Esophagus muscularis mucosa (tissue), 4 donors: ENCODE measurements around the gene NEB. TPM values are rescaled to one million over a fixed set of nuclear protein-coding genes. Genes with fewer than 3 reads are reported as not detected.

Source experiments
- DNase-seq: peaks from one replicate; pipeline ENCODE4 v3.0.0-alpha.2; 2017; ENCODE audit errors: extremely low spot score
- H3K27ac ChIP-seq, 4 donors: fragments of 200-600 bp; sonication (generic); replicated peaks in 1 of 4; 1 replicate in 3 of 4; 2 replicates in 1 of 4; pipeline ENCODE4 v1.5.1; 2016 to 2019; ENCODE audit warnings: mild to moderate bottlenecking in 1 of 4
- H3K27me3 ChIP-seq, 4 donors: fragments of 200-600 bp; sonication (generic); one replicate each; pipeline versions ENCODE4 v1.5.1 to v1.6.0; 2016 to 2019
- H3K36me3 ChIP-seq, 4 donors: fragments of 200-600 bp; sonication (generic); one replicate each; pipeline ENCODE4 v1.5.1; 2016 to 2019
- H3K4me1 ChIP-seq, 4 donors: fragments of 200-600 bp; sonication (generic); one replicate each; pipeline ENCODE4 v1.5.1; 2016 to 2019
- H3K4me3 ChIP-seq, 4 donors: fragments of 200-600 bp; sonication (generic); 1 replicate in 2 of 4; 2 replicates in 2 of 4; pipeline ENCODE4 v1.5.1; 2016 to 2019; ENCODE audit warnings: mild to moderate bottlenecking in 4 of 4, moderate library complexity in 1 of 4
- H3K9me3 ChIP-seq, 4 donors: fragments of 200-600 bp; sonication (generic); 1 replicate in 3 of 4; 2 replicates in 1 of 4; pipeline ENCODE4 v1.5.1; 2016 to 2019
- EP300 ChIP-seq: sonication (generic); formaldehyde crosslinking; IDR thresholded peaks from one replicate; pipeline ENCODE4 v1.6.1; 2017; ENCODE audit warnings: antibody characterized with exemption
- POLR2A ChIP-seq: fragments of 450-650 bp; IDR thresholded peaks from one replicate; pipeline ENCODE4 v1.6.1; 2017; ENCODE audit warnings: antibody characterized with exemption, moderate library complexity, mild to moderate bottlenecking, low read depth
- POLR2AphosphoS5 ChIP-seq, 2 donors: sonication (generic); formaldehyde crosslinking; IDR thresholded peaks; one replicate each; pipeline ENCODE4 v1.6.1; 2017; ENCODE audit warnings: antibody characterized with exemption in 2 of 2
- WGBS: methylation state at CpG from one replicate; pipeline ENCODE4 v1.1.5; 2018; 5-methylcytosine and 5-hydroxymethylcytosine counted together
- intact Hi-C: fragments of 100-400 bp; cut with DNase I; formaldehyde crosslinking; loops from one replicate; pipeline ENCODE4 v1.15.1; 2023
- total RNA-seq, 4 donors: library from RNA; depleted of rRNA; stranded (reverse); fragments of >200 nt; gene quantifications; one replicate each; pipeline versions ENCODE4 v1.1.0 to v1.2.1, GENCODE V29; 2016
- TF ChIP-seq, protein P1 (sequence below), 3 experiments: fragments of 200-600 bp in 2 of 3; fragments of 450-650 bp in 1 of 3; sonication (generic) in 2 of 3; IDR thresholded peaks; one replicate each; pipeline ENCODE4 v1.5.1; 2017 to 2019; ENCODE audit warnings: antibody characterized with exemption in 3 of 3, mild to moderate bottlenecking in 2 of 3, moderate library complexity in 1 of 3

Gene NEB
- total RNA-seq, 4 donors from 2014 or later, result 0.23 to 0.84 (median 0.54) TPM

DNA sequence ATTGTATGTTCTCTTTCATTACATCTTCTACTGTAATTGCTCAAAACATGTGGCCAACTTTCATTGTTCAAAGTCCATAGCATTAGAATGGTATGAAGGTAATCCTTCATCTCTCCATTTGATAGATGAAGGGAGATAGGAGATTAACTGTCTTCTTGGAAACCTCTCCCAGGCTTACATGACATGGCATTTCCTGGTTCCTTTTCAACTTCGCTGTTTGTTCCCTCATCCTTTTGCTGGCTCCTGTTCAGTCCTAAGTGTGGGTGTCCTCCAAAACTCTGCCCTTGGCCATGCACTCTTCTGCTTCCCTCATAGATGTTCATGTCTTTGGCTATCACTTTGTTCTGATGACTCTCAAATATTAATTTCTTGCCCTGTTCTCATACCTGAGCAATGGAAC lies 13.8 kb downstream of the NEB start:
- Histone ChIP-seq H3K27ac (no peak overlapping the region), H3K4me1 (no peaks in the 10 kb centered on the region), H3K36me3 (no peaks in the 10 kb centered on the region), H3K27me3 (no peaks in the 10 kb centered on the region), H3K4me3 (no peak overlapping the region), H3K9me3 (no peaks in the 10 kb centered on the region)
- WGBS, result 59% methylated on average over 1 of the region's 1 CpG
- no peak for DNase-seq
- no peak for TF ChIP-seq EP300
- TF ChIP-seq, protein P1, sequence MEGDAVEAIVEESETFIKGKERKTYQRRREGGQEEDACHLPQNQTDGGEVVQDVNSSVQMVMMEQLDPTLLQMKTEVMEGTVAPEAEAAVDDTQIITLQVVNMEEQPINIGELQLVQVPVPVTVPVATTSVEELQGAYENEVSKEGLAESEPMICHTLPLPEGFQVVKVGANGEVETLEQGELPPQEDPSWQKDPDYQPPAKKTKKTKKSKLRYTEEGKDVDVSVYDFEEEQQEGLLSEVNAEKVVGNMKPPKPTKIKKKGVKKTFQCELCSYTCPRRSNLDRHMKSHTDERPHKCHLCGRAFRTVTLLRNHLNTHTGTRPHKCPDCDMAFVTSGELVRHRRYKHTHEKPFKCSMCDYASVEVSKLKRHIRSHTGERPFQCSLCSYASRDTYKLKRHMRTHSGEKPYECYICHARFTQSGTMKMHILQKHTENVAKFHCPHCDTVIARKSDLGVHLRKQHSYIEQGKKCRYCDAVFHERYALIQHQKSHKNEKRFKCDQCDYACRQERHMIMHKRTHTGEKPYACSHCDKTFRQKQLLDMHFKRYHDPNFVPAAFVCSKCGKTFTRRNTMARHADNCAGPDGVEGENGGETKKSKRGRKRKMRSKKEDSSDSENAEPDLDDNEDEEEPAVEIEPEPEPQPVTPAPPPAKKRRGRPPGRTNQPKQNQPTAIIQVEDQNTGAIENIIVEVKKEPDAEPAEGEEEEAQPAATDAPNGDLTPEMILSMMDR (IDR thresholded peaks at IDR 0.05), result no peak
- intact Hi-C loops, result no loop called here

DNA sequence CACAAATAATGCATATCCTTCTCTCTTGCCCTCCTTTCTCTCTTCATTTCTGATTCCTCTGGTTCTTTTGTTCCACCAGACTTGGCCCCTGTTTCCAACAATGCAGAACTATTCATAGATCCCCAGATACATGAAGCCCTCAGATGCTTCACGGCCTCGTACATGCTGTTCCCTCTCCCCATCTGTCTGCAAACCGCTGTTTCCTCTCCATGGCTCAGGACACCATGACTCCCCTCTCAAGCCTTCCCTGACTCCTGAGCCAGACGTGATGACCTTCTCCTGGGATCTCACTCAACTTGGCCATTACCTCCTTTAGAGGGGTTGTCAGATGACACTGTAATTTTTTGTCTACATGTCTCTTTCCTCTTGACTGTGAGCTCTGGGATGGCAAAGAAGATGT lies 15.5 kb downstream of the NEB start:
- no peak for DNase-seq
- Histone ChIP-seq H3K9me3 (no peaks in the 10 kb centered on the region), H3K4me1 (no peaks in the 10 kb centered on the region), H3K36me3 (no peaks in the 10 kb centered on the region), H3K27ac (no peak overlapping the region), H3K27me3 (no peaks in the 10 kb centered on the region), H3K4me3 (no peak overlapping the region)
- 91% methylated on average over 4 of the region's 4 CpGs for WGBS
- TF ChIP-seq EP300 (no peak), POLR2A (no peak), POLR2AphosphoS5 (IDR thresholded peaks at IDR 0.05) (no peak)
- TF ChIP-seq, protein P1 (IDR thresholded peaks at IDR 0.05), result no peak
- intact Hi-C loops, result no loop called here

DNA sequence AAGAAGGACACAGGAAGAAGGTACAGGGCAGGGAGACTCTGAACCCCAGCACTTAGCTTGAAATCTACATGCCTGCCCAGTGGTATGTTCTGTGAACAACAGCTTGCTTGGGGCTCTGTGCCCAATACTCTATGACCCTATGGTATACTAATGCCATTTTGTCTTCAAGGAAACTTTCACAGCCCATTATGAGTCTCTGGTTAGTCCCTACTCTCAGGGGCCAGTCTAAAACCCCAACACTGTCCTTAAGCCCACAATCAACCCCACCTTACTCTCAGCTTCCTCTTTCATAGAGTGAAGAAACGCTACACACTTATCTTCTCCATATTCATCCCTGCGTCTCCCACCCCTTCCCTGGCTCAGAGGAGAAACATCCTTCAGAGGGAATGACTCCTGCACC lies 16.0 kb downstream of the NEB start:
- intact Hi-C loops, result no loop called here
- Histone ChIP-seq H3K27me3 (no peaks in the 10 kb centered on the region), H3K36me3 (no peaks in the 10 kb centered on the region), H3K27ac (no peak overlapping the region), H3K4me1 (no peaks in the 10 kb centered on the region), H3K9me3 (no peaks in the 10 kb centered on the region), H3K4me3 (no peak overlapping the region)
- TF ChIP-seq, protein P1 (IDR thresholded peaks at IDR 0.05), result no peak
- no peak for TF ChIP-seq POLR2AphosphoS5 (IDR thresholded peaks at IDR 0.05)
- TF ChIP-seq POLR2A, result no peak
- TF ChIP-seq EP300, result no peak
- 96% methylated on average over 2 of the region's 2 CpGs for WGBS
- no peak for DNase-seq

DNA sequence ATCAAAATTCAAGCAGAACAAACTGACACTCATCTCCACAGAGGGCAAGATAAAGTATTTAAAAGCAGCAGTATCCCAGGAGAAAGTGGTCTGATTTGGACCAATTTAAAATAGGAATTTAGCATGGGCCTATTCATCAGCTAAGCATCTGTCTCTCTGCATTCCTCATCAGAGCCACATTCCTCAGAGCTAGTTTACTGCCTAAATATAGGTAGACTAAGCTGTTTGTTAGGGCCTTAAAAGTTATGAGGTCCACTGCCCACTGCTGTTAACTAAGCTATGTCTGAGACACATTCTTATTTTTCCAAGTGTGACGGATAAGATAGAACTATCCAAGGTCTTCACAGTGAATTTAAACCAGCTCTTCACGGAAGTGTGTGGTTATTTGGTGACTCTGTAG lies 17.6 kb downstream of the NEB start:
- no peak overlapping the region for H3K27ac ChIP-seq
- WGBS, result 96% methylated on average over 2 of the region's 2 CpGs
- no peaks in the 10 kb centered on the region for H3K4me1 ChIP-seq
- intact Hi-C loops, result no loop called here
- no peaks in the 10 kb centered on the region for H3K9me3 ChIP-seq
- TF ChIP-seq EP300 (no peak), POLR2AphosphoS5 (IDR thresholded peaks at IDR 0.05) (no peak), POLR2A (no peak)
- TF ChIP-seq, protein P1 (IDR thresholded peaks at IDR 0.05), result no peak
- H3K36me3 ChIP-seq, result no peaks in the 10 kb centered on the region
- no peak for DNase-seq
- no peaks in the 10 kb centered on the region for H3K27me3 ChIP-seq
- H3K4me3 ChIP-seq, result no peak overlapping the region

DNA sequence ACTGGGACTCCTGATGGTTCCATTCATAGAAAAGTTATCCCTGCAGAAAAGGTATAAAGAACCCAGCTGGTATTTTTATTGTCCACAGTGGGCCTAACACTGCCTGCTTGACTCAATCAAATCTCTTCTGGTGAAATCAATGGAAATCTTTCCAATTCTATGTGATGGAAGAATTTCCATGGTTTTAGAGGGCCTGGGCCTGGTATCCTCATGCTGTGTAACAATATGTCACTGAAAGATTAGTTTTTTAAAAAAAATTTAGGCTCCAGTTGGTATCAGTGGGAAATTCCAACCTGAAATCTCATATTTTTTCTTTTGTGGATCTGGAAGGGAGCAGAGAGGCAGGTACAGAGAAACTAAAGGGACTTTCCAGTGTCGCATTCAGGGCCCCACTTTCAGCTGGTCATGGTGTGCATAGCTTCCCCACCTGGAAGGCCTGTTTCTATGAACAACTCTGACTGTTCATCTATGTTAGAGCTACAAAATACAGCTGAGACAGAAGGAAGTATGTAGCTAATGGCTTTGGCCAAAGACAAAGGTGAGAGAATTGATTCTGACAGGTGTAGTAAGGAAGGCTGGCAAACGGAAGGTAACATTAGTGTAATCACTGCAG lies 20.9 kb downstream of the NEB start:
- Histone ChIP-seq H3K4me3 (no peak overlapping the region), H3K27ac (no peak overlapping the region), H3K36me3 (no peaks in the 10 kb centered on the region), H3K9me3 (no peaks in the 10 kb centered on the region), H3K4me1 (no peaks in the 10 kb centered on the region), H3K27me3 (no peaks in the 10 kb centered on the region)
- intact Hi-C loops, result no loop called here
- DNase-seq, result no peak
- WGBS, result 85% methylated on average over 2 of the region's 2 CpGs
- TF ChIP-seq EP300, result no peak
- TF ChIP-seq, protein P1 (IDR thresholded peaks at IDR 0.05), result no peak
- no peak for TF ChIP-seq POLR2AphosphoS5 (IDR thresholded peaks at IDR 0.05)
